WI38 (cell line): ENCODE data around the gene ELOB.

Source experiments
- H3K4me3 ChIP-seq: 2 replicates; pipeline ENCODE4 v1.5.1; 2011; ENCODE audit warnings: low read depth, mild to moderate bottlenecking, control low read depth, low read length
- TF ChIP-seq, protein P1 (sequence below): IDR thresholded peaks from 2 replicates; pipeline ENCODE4 v1.5.1; 2012; ENCODE audit warnings: low read depth, mild to moderate bottlenecking, control low read depth, low read length

The ELOB gene

DNA sequence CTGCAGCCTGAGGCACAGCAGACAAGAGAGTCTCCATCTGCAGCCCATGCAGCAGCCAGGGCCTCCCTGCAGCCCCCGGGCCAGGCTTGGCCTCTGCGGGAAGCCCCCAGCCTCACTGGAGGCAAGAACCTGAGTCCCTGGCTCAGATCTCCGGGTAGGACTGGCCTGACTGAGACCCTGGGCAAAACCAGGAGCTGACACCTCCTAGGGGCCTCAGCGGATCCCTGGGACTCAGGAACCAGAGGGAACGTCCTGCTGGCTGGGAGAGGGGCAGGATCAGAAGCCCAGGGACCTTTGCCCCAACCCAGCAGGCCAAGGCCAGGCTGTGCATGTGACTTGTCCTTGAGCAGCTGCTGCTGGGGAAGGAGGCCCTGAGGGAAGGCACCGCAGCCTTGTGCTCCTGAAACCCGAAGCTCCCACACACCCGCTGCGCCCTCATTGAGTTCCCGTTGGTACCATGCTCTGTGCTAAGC is 38.3 kb upstream of the ELOB start:
- no peak overlapping the region for H3K4me3 ChIP-seq
- TF ChIP-seq, protein P1, sequence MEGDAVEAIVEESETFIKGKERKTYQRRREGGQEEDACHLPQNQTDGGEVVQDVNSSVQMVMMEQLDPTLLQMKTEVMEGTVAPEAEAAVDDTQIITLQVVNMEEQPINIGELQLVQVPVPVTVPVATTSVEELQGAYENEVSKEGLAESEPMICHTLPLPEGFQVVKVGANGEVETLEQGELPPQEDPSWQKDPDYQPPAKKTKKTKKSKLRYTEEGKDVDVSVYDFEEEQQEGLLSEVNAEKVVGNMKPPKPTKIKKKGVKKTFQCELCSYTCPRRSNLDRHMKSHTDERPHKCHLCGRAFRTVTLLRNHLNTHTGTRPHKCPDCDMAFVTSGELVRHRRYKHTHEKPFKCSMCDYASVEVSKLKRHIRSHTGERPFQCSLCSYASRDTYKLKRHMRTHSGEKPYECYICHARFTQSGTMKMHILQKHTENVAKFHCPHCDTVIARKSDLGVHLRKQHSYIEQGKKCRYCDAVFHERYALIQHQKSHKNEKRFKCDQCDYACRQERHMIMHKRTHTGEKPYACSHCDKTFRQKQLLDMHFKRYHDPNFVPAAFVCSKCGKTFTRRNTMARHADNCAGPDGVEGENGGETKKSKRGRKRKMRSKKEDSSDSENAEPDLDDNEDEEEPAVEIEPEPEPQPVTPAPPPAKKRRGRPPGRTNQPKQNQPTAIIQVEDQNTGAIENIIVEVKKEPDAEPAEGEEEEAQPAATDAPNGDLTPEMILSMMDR = no peak

- no peak overlapping the region for H3K4me3 ChIP-seq
- TF ChIP-seq, protein P1 = no peak
Measured at GRCh38 chr16:2814551-2815298, 37.6 kb upstream of the ELOB start.

GRCh38 chr16:2813771-2814221 is 36.7 kb upstream of the ELOB start:
- H3K4me3 ChIP-seq = no peak overlapping the region
- TF ChIP-seq, protein P1 = no peak

- TF ChIP-seq, protein P1 = no peak
- no peak overlapping the region for H3K4me3 ChIP-seq
Measured at GRCh38 chr16:2811703-2812471, 34.8 kb upstream of the ELOB start.

DNA sequence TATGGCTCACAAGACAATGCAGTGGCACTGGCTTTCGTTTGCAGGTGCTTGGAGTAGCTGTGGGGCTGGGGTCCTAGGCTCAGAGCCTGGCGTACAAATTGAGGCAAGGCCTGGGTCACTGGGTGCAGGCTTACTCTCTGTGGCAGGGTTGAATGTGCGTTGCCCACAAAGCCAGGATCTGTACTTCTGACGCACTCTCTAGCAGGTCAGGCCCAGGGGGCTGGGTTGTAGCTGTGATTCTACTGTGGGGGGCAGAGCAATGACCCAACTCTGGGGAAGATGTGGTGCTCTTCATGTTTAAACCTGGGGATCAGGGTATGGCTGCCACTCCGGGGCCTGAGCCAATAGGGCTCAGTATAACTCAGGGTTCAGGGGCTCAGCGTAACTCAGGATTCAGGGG is 33.6 kb upstream of the ELOB start:
- TF ChIP-seq, protein P1 = no peak

GRCh38 chr16:2809149-2809760 is 32.2 kb upstream of the ELOB start:
- TF ChIP-seq, protein P1 = no peak
- H3K4me3 ChIP-seq = no peak overlapping the region

More for the DNA sequence above, 33.6 kb upstream of the ELOB start:
- no peak overlapping the region for H3K4me3 ChIP-seq

- H3K4me3 ChIP-seq = no peak overlapping the region
- TF ChIP-seq, protein P1 = no peak
Measured at GRCh38 chr16:2808181-2808580, 31.1 kb upstream of the ELOB start.
